ENCODE measurements around the gene CCDC127.

- TF ChIP-seq CTCF (IDR thresholded peaks at IDR 0.05) (no peak), EZH2 (IDR thresholded peaks at IDR 0.05; ENCODE audit: borderline replicate concordance, insufficient read depth, low read depth, low read length, poor library complexity, severe bottlenecking) (no peak)
Measured at GRCh38 chr5:163338-163620, 54.7 kb downstream of the CCDC127 start.
